ENCODE results near the gene ROR1.

ROR1 gene

DNA sequence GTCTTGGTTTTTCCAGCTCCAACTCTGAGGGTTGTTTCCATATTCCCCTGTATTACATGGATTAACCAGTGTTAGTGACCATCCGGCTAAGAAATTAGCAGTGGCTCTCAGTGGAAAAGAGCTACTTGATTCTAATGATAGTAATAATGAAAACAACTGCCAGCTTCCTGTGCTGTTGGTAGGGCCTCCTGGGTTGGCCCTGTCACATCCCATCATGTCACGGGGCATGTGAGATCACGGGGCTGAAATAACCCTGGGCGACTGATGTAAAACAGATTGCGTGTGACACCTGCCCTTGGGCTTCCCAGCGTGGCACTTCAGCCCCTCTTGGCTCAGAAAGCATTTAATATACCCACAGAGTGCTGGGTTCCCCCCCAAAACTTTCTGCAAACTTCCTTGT, 149.0 kb downstream of the ROR1 start:
- H3K27ac ChIP-seq: no peak overlapping the region
- H2AFZ ChIP-seq: no peak overlapping the region
- no peak overlapping the region for H3K9ac ChIP-seq
- H3K4me1 ChIP-seq: no peaks in the 10 kb centered on the region
- TF ChIP-seq, protein P1, sequence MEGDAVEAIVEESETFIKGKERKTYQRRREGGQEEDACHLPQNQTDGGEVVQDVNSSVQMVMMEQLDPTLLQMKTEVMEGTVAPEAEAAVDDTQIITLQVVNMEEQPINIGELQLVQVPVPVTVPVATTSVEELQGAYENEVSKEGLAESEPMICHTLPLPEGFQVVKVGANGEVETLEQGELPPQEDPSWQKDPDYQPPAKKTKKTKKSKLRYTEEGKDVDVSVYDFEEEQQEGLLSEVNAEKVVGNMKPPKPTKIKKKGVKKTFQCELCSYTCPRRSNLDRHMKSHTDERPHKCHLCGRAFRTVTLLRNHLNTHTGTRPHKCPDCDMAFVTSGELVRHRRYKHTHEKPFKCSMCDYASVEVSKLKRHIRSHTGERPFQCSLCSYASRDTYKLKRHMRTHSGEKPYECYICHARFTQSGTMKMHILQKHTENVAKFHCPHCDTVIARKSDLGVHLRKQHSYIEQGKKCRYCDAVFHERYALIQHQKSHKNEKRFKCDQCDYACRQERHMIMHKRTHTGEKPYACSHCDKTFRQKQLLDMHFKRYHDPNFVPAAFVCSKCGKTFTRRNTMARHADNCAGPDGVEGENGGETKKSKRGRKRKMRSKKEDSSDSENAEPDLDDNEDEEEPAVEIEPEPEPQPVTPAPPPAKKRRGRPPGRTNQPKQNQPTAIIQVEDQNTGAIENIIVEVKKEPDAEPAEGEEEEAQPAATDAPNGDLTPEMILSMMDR (IDR thresholded peaks at IDR 0.05): no peak
- no peaks in the 10 kb centered on the region for H3K79me2 ChIP-seq
- no peak overlapping the region for H3K4me2 ChIP-seq (ENCODE audit: low read length)
- H3K9me3 ChIP-seq (ENCODE audit: control insufficient read depth, low read length): no peaks in the 10 kb centered on the region
- H3K27me3 ChIP-seq (ENCODE audit: control insufficient read depth, insufficient read depth, low read length): no peaks in the 10 kb centered on the region
- no peaks in the 10 kb centered on the region for H3K36me3 ChIP-seq (ENCODE audit: control insufficient read depth, insufficient read depth, low read length)
- no peak overlapping the region for H3K4me3 ChIP-seq (ENCODE audit: low read depth, low read length)

DNA sequence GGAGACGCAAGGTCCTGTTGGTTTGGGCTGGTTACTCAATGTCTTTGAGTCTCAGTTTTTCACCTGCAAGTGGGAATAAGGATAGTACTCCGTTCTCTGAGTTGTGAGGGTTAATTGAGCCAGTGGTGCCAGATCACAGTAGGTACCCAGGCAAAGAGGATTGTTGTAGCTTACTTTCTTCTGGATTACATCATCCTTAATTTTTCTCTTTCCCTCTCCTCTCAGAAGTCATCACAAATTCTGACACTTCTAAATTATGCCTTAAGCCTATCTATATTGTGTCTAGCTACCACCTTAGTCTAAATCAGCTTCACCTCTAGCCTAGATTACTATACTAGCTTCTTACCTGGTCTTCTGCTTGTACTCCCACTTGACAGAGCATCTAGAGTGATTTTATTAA, 149.5 kb downstream of the ROR1 start:
- no peaks in the 10 kb centered on the region for H3K9me3 ChIP-seq (ENCODE audit: control insufficient read depth, low read length)
- H3K4me1 ChIP-seq: no peaks in the 10 kb centered on the region
- H3K4me2 ChIP-seq (ENCODE audit: low read length): no peak overlapping the region
- no peak overlapping the region for H2AFZ ChIP-seq
- no peaks in the 10 kb centered on the region for H3K79me2 ChIP-seq
- H3K27ac ChIP-seq: no peak overlapping the region
- no peaks in the 10 kb centered on the region for H3K36me3 ChIP-seq (ENCODE audit: control insufficient read depth, insufficient read depth, low read length)
- no peak overlapping the region for H3K9ac ChIP-seq
- no peak overlapping the region for H3K4me3 ChIP-seq (ENCODE audit: low read depth, low read length)
- no peaks in the 10 kb centered on the region for H3K27me3 ChIP-seq (ENCODE audit: control insufficient read depth, insufficient read depth, low read length)
- TF ChIP-seq, protein P1 (IDR thresholded peaks at IDR 0.05): no peak

DNA sequence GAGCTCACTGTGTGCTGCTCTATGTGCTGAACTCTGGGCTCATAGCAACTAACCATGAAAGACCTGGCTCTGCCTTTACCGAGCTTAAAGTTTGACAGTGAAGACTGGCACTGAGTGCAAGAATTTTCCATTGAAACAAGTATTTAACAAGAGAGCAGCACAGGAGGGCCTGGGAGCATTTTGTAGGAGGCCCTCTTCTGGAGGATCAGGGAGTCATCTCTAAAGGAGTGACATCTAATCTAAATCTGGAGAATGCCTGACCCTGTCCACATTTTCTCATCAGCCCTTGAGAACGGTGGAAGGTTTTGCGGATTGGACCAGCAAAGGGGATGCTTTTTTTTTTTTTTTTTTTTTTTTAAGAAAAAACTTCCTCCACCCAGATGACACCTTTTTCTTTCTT, 150.8 kb downstream of the ROR1 start:
- H3K4me3 ChIP-seq (ENCODE audit: low read depth, low read length): no peak overlapping the region
- TF ChIP-seq, protein P1 (IDR thresholded peaks at IDR 0.05): no peak
- H3K27ac ChIP-seq: no peak overlapping the region
- H3K79me2 ChIP-seq: no peaks in the 10 kb centered on the region
- H3K9me3 ChIP-seq (ENCODE audit: control insufficient read depth, low read length): no peaks in the 10 kb centered on the region
- H3K4me1 ChIP-seq: no peaks in the 10 kb centered on the region
- no peak overlapping the region for H2AFZ ChIP-seq
- no peak overlapping the region for H3K9ac ChIP-seq
- no peaks in the 10 kb centered on the region for H3K27me3 ChIP-seq (ENCODE audit: control insufficient read depth, insufficient read depth, low read length)
- no peak overlapping the region for H3K4me2 ChIP-seq (ENCODE audit: low read length)
- no peaks in the 10 kb centered on the region for H3K36me3 ChIP-seq (ENCODE audit: control insufficient read depth, insufficient read depth, low read length)

DNA sequence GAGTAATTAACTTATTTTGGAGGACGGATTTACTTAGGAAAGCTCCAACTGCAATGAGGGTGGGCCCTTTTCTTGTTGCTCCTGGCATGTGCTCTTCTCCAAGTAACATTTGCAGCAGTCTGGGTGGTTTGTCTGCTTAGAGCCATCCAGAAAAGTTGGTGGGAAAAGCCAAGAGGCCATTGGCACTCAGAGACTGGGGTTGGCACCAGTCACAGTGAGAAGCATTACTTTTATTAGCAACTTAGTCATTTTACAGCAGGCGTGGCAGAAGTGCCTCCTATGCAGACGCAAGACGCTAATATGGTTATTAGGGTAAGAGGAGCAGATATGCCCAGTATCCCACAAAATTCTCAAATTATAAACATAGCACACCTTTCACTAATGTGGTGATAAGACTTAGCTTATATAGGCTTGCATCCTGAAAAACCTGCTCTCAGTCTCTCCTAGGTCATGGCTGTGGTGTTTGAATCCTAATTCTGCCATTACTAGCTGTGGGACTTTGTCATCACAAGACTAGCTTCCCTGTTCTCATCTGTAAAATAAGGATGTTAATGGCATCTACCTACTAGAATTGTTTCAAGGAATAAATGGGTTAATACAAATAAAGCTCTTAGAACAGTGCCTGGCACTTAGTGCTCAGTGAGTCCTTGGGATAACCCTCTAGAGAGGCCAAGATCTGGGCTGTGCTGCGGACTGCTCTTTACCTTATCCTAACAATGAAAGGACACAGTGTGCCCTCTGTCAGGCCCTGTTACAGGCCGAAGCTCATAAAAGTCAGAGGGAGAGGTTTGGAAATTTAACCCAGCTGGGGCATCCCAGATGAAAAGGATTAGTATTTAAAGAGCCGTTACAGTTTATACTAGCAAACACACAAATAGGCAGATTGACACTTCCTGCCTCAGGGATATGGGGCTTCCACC, 154.6 kb downstream of the ROR1 start:
- TF ChIP-seq, protein P1 (IDR thresholded peaks at IDR 0.05): no peak
- H3K4me2 ChIP-seq (ENCODE audit: low read length): no peak overlapping the region
- H2AFZ ChIP-seq: no peak overlapping the region
- no peak overlapping the region for H3K9ac ChIP-seq
- no peaks in the 10 kb centered on the region for H3K36me3 ChIP-seq (ENCODE audit: control insufficient read depth, insufficient read depth, low read length)
- no peaks in the 10 kb centered on the region for H3K9me3 ChIP-seq (ENCODE audit: control insufficient read depth, low read length)
- H3K79me2 ChIP-seq: no peaks in the 10 kb centered on the region
- H3K4me1 ChIP-seq: no peaks in the 10 kb centered on the region
- H3K4me3 ChIP-seq (ENCODE audit: low read depth, low read length): no peak overlapping the region
- no peak overlapping the region for H3K27ac ChIP-seq
- no peaks in the 10 kb centered on the region for H3K27me3 ChIP-seq (ENCODE audit: control insufficient read depth, insufficient read depth, low read length)

DNA sequence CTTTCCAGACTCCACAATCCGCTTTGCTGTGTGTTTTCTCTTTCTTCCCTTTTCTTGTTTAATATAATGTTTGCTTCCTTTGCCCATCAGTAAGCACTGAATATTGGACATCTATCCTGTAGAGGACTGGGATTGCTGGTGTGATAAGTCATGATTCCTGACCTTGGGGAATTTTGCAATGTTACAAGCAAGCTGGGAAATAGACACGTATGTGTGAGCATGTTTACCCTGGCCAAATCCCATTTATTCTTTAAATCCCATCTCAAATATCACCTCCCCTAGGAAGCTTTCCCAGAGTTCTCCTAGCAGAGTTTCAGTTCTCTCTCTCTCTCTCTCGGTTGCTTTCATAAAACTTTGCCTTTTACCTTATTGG, 155.3 kb downstream of the ROR1 start:
- no peak overlapping the region for H3K4me2 ChIP-seq (ENCODE audit: low read length)
- no peak overlapping the region for H3K4me3 ChIP-seq (ENCODE audit: low read depth, low read length)
- TF ChIP-seq, protein P1 (IDR thresholded peaks at IDR 0.05): no peak
- no peaks in the 10 kb centered on the region for H3K9me3 ChIP-seq (ENCODE audit: control insufficient read depth, low read length)
- no peak overlapping the region for H3K9ac ChIP-seq
- no peaks in the 10 kb centered on the region for H3K4me1 ChIP-seq
- H3K36me3 ChIP-seq (ENCODE audit: control insufficient read depth, insufficient read depth, low read length): no peaks in the 10 kb centered on the region
- H3K79me2 ChIP-seq: no peaks in the 10 kb centered on the region
- H3K27me3 ChIP-seq (ENCODE audit: control insufficient read depth, insufficient read depth, low read length): no peaks in the 10 kb centered on the region
- H2AFZ ChIP-seq: no peak overlapping the region
- H3K27ac ChIP-seq: no peak overlapping the region

All from parathyroid adenoma (tissue), 2 donors.